ENCODE measurements around the gene IDE. TPM values are rescaled to one million over a fixed set of nuclear protein-coding genes. Genes with fewer than 3 reads are reported as not detected.

Gene IDE
- total and polyA plus RNA-seq, 10 of the 15 experiments (the other 5 are each of a cell fraction or from before 2014, with no cell fraction given): 11.6 to 54.5 (median 33.6) TPM

- POLR2A ChIA-PET: interaction anchor here (0.5 to 2.1 kb wide), 9 partner anchors 12 to 1363 kb away, joined by 3 to 9 read pairs (median 5); partner anchors contain the start of genes CPEB3, IDE and MARCHF5
- ATAC-seq: peak; percentile 37
- TF ChIP-seq PML (IDR thresholded peaks at IDR 0.05; ENCODE audit: low read length): no peak
- no peak for TF ChIP-seq MLLT1 (IDR thresholded peaks at IDR 0.05)
- TF ChIP-seq NFXL1 (IDR thresholded peaks at IDR 0.05; ENCODE audit: borderline replicate concordance): no peak
- TF ChIP-seq SIN3A (IDR thresholded peaks at IDR 0.05; ENCODE audit: low read depth, low read length): no peak
- 0 out of 2 replicates have a peak, but pooled peaks have one; percentile 25 for TF ChIP-seq NBN (IDR thresholded peaks at IDR 0.05)
- no peak for TF ChIP-seq PKNOX1 (IDR thresholded peaks at IDR 0.05)
- TF ChIP-seq, protein P1, sequence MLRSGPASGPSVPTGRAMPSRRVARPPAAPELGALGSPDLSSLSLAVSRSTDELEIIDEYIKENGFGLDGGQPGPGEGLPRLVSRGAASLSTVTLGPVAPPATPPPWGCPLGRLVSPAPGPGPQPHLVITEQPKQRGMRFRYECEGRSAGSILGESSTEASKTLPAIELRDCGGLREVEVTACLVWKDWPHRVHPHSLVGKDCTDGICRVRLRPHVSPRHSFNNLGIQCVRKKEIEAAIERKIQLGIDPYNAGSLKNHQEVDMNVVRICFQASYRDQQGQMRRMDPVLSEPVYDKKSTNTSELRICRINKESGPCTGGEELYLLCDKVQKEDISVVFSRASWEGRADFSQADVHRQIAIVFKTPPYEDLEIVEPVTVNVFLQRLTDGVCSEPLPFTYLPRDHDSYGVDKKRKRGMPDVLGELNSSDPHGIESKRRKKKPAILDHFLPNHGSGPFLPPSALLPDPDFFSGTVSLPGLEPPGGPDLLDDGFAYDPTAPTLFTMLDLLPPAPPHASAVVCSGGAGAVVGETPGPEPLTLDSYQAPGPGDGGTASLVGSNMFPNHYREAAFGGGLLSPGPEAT (IDR thresholded peaks at IDR 0.05; ENCODE audit: low read depth): 0 out of 2 replicates have a peak, but pooled peaks have one; percentile 2
- TF ChIP-seq RAD21 (IDR thresholded peaks at IDR 0.05; ENCODE audit: insufficient read depth, low read depth, low read length): peak; percentile 56
- no peak for TF ChIP-seq CREM (IDR thresholded peaks at IDR 0.05; ENCODE audit: low read depth)
- 0 out of 4 replicates have a peak, but pooled peaks of 1 of the 2 experiments have one; percentile 8 for TF ChIP-seq IKZF2 (IDR thresholded peaks at IDR 0.05)
- no peak for TF ChIP-seq ZNF592 (IDR thresholded peaks at IDR 0.05)
- no peak for TF ChIP-seq GABPA (IDR thresholded peaks at IDR 0.05; ENCODE audit: low read depth)
- peak; percentile 44; the same call in 1 of the 2 replicates for TF ChIP-seq PAX8 (IDR thresholded peaks at IDR 0.05)
- TF ChIP-seq WRNIP1 (IDR thresholded peaks at IDR 0.05; ENCODE audit: borderline replicate concordance, low read depth, low read length): no peak
Observed at GRCh38 chr10:92590623-92591549, 17.0 kb upstream of the IDE start.

More at GRCh38 chr10:92590623-92591549, 17.0 kb upstream of the IDE start:
- Histone ChIP-seq H3K79me2 (ENCODE audit: control insufficient read depth, insufficient read depth, low read length) (peaks cover 30% of the 10 kb centered on the region), H3K9me3 (replicated peaks; ENCODE audit: control insufficient read depth, insufficient read depth, low read length) (no peaks in the 10 kb centered on the region), H3K27ac (ENCODE audit: control insufficient read depth, insufficient read depth) (peak overlapping the region; percentile 95), H3K36me3 (ENCODE audit: control insufficient read depth in 2 of 2, insufficient read depth in 2 of 2, low read length in 1 of 2) (no peaks in the 10 kb centered on the region), H4K20me1 (ENCODE audit: control insufficient read depth, insufficient read depth) (no peaks in the 10 kb centered on the region), H3K27me3 (replicated peaks in 1 of 2; ENCODE audit: control insufficient read depth in 2 of 2, insufficient read depth in 2 of 2, low read length in 1 of 2) (no peaks in the 10 kb centered on the region), H3K9ac (ENCODE audit: control insufficient read depth, insufficient read depth, low read length) (peak overlapping the region; percentile 62), H3K4me3 (peak overlapping the region; percentile 33), H3K4me2 (ENCODE audit: control insufficient read depth, insufficient read depth) (peak overlapping the region; percentile 88), H2AFZ (ENCODE audit: control insufficient read depth, low read depth, low read length) (peak overlapping the region; percentile 76), H3K4me1 (ENCODE audit: control insufficient read depth, insufficient read depth, low read length) (no peaks in the 10 kb centered on the region; the same call in 1 of the 2 replicates)
- in situ Hi-C loops (cut with MboI): no loop called here
- intact Hi-C loops (cut with micrococcal nuclease; ENCODE audit: unreplicated experiment): loop anchor here (2.0 to 10.0 kb wide), 3 partner anchors 254 to 299 kb away; partner anchors contain the start of genes CPEB3, EXOC6 and MARCHF5
- no TSS peak for BruUV-seq (replicated peaks)
- ChIA-PET SMC1A (ENCODE audit: uncharacterized antibody, unreplicated experiment) (interaction anchor here (0.6 to 1.5 kb wide), 21 partner anchors 13 to 317 kb away, joined by 3 to 16 read pairs (median 3); partner anchors contain the start of gene EXOC6), CTCF (interaction anchor here (0.5 to 2.2 kb wide), 35 partner anchors 9 to 953 kb away, joined by 3 to 18 read pairs (median 4); partner anchors contain the start of genes CPEB3, EXOC6, IDE and MARCHF5), RAD21 (ENCODE audit: unreplicated experiment) (interaction anchor here (0.6 to 2.3 kb wide), 14 partner anchors 10 to 295 kb away, joined by 3 to 13 read pairs (median 4); partner anchors contain the start of genes EXOC6 and IDE)
- DNase-seq (ENCODE audit: low read depth, low spot score): no peak
- no peak for FAIRE-seq
- 33% methylated on average over 19 of the region's 19 CpGs for WGBS (ENCODE audit: insufficient coverage, insufficient replicate concordance, low lambda C conversion rate, missing lambda C conversion rate)

All from GM12878 (cell line).